H9 (cell line): ENCODE data around the gene PUS10. TPM values are rescaled to one million over a fixed set of nuclear protein-coding genes. Genes with fewer than 3 reads are reported as not detected.
A peak's percentile ranks its signal among the peaks of the same experiment; 100 is the strongest.

Experiments
- DNase-seq: peaks from one replicate; pipeline ENCODE4 v3.0.0-alpha.2; 2017
- H2AFZ ChIP-seq: one replicate; pipeline ENCODE4 v1.6.1; 2013; ENCODE audit warnings: mild to moderate bottlenecking, low read length, control low read depth, moderate library complexity
- H2AK5ac ChIP-seq: 2 replicates; pipeline ENCODE4 v1.6.1; 2013; ENCODE audit warnings: low read length, control low read depth, mixed read lengths; ENCODE audit not compliant: insufficient read length
- H2BK120ac ChIP-seq: one replicate; pipeline ENCODE4 v1.6.1; 2013; ENCODE audit warnings: low read depth, mild to moderate bottlenecking, low read length, control low read depth, inconsistent platforms; ENCODE audit not compliant: poor library complexity, severe bottlenecking
- H2BK12ac ChIP-seq: 2 replicates; pipeline ENCODE4 v1.6.1; 2013; ENCODE audit warnings: low read length, control low read depth, mixed read lengths, low read depth; ENCODE audit not compliant: insufficient read length
- H2BK15ac ChIP-seq: 2 replicates; pipeline ENCODE4 v1.6.1; 2013; ENCODE audit warnings: low read depth, low read length, control low read depth
- H2BK20ac ChIP-seq: one replicate; pipeline ENCODE4 v1.6.1; 2013; ENCODE audit warnings: low read depth, mild to moderate bottlenecking, low read length, control low read depth, inconsistent platforms; ENCODE audit not compliant: poor library complexity, severe bottlenecking
- H2BK5ac ChIP-seq: 2 replicates; pipeline ENCODE4 v1.6.1; 2013; ENCODE audit warnings: low read length, control low read depth, mixed read lengths; ENCODE audit not compliant: insufficient read length
- H3K14ac ChIP-seq: 2 replicates; pipeline ENCODE4 v1.6.1; 2013; ENCODE audit warnings: low read length, control low read depth; ENCODE audit not compliant: insufficient read depth
- H3K18ac ChIP-seq: 2 replicates; pipeline ENCODE4 v1.6.1; 2013; ENCODE audit warnings: low read depth, mild to moderate bottlenecking, mixed read lengths, low read length, control low read depth; ENCODE audit not compliant: insufficient read length
- H3K23ac ChIP-seq: 2 replicates; pipeline ENCODE4 v1.6.1; 2013; ENCODE audit warnings: low read length, control low read depth, mixed read lengths, low read depth; ENCODE audit not compliant: insufficient read length
- H3K23me2 ChIP-seq: 2 replicates; pipeline ENCODE4 v1.6.1; 2013; ENCODE audit warnings: low read depth, mild to moderate bottlenecking, mixed read lengths, low read length, control low read depth; ENCODE audit not compliant: insufficient read length, poor library complexity, severe bottlenecking
- H3K27ac ChIP-seq: 2 replicates; pipeline ENCODE4 v1.5.1; 2013; ENCODE audit warnings: low read length, control low read depth, mixed read lengths, low read depth; ENCODE audit not compliant: insufficient read length
- H3K27me3 ChIP-seq: 2 replicates; pipeline ENCODE4 v1.6.1; 2013; ENCODE audit warnings: low read length, control low read depth, inconsistent platforms; ENCODE audit not compliant: insufficient read depth
- H3K4ac ChIP-seq: 2 replicates; pipeline ENCODE4 v1.6.1; 2013; ENCODE audit warnings: low read depth, mild to moderate bottlenecking, control low read depth, inconsistent platforms, low read length, moderate library complexity
- H3K4me1 ChIP-seq: 2 replicates; pipeline ENCODE4 v1.6.1; 2013; ENCODE audit warnings: low read length, control low read depth, inconsistent platforms; ENCODE audit not compliant: insufficient read depth
- H3K4me2 ChIP-seq: 2 replicates; pipeline ENCODE4 v1.6.1; 2013; ENCODE audit warnings: low read length, control low read depth, mixed read lengths; ENCODE audit not compliant: insufficient read length, insufficient read depth
- H3K56ac ChIP-seq: 2 replicates; pipeline ENCODE4 v1.6.1; 2013; ENCODE audit warnings: low read depth, mild to moderate bottlenecking, mixed read lengths, low read length, control low read depth; ENCODE audit not compliant: insufficient read length
- H3K79me1 ChIP-seq: 2 replicates; pipeline ENCODE4 v1.6.1; 2013; ENCODE audit warnings: low read depth, mild to moderate bottlenecking, moderate library complexity, low read length, control low read depth, inconsistent platforms; ENCODE audit not compliant: insufficient read depth, poor library complexity, severe bottlenecking
- H3K79me2 ChIP-seq: 2 replicates; pipeline ENCODE4 v1.6.1; 2013; ENCODE audit warnings: low read length, control low read depth, inconsistent platforms; ENCODE audit not compliant: insufficient read depth
- H3K9ac ChIP-seq: 2 replicates; pipeline ENCODE4 v1.6.1; 2013; ENCODE audit warnings: low read length, control low read depth, mixed read lengths; ENCODE audit not compliant: insufficient read length; ENCODE audit errors: extremely low read depth
- H3K9me3 ChIP-seq: one replicate; pipeline ENCODE4 v1.6.1; 2013; ENCODE audit warnings: low read depth, low read length, inconsistent platforms; ENCODE audit not compliant: control insufficient read depth
- H3T11ph ChIP-seq: one replicate; pipeline ENCODE4 v1.6.1; 2013; ENCODE audit warnings: mild to moderate bottlenecking, low read length, control low read depth, inconsistent platforms
- H4K20me1 ChIP-seq: one replicate; pipeline ENCODE4 v1.6.1; 2013; ENCODE audit not compliant: control insufficient read depth, insufficient read length, insufficient read depth
- H4K5ac ChIP-seq: 2 replicates; pipeline ENCODE4 v1.6.1; 2013; ENCODE audit warnings: low read depth, mild to moderate bottlenecking, mixed read lengths, low read length, control low read depth; ENCODE audit not compliant: insufficient read length
- H4K8ac ChIP-seq: replicated peaks from 2 replicates; pipeline ENCODE4 v1.6.1; 2013; ENCODE audit warnings: low read length, control low read depth, mixed read lengths, low read depth; ENCODE audit not compliant: insufficient read length
- H4K91ac ChIP-seq: 2 replicates; pipeline ENCODE4 v1.6.1; 2013; ENCODE audit warnings: low read depth, mild to moderate bottlenecking, moderate library complexity, mixed read lengths, low read length, control low read depth; ENCODE audit not compliant: insufficient read length
- H3K27ac Mint-ChIP-seq, 3 experiments: 2 replicates in 2 of 3; 3 replicates in 1 of 3; pipeline ENCODE4 v1.8.0; 2020 to 2021; ENCODE audit warnings: mixed read lengths in 3 of 3, mild to moderate bottlenecking in 1 of 3, moderate library complexity in 1 of 3
- H3K27me3 Mint-ChIP-seq: 2 replicates; pipeline ENCODE4 v1.8.0; 2021; ENCODE audit warnings: low read depth, mild to moderate bottlenecking, moderate library complexity, mixed read lengths
- H3K36me3 Mint-ChIP-seq, 3 experiments: 2 replicates in 2 of 3; 3 replicates in 1 of 3; pipeline ENCODE4 v1.8.0; 2020 to 2021; ENCODE audit warnings: low read depth in 3 of 3, mixed read lengths in 3 of 3; ENCODE audit not compliant: insufficient read depth in 1 of 3
- H3K4me1 Mint-ChIP-seq, 2 experiments: 2 replicates each; pipeline ENCODE4 v1.8.0; 2020; ENCODE audit warnings: mixed read lengths in 2 of 2
- H3K4me3 Mint-ChIP-seq, 2 experiments: 2 replicates in 1 of 2; 3 replicates in 1 of 2; pipeline ENCODE4 v1.8.0; 2020 to 2021; ENCODE audit warnings: mild to moderate bottlenecking in 2 of 2, mixed read lengths in 2 of 2, moderate library complexity in 1 of 2
- H3K9me3 Mint-ChIP-seq, 2 experiments: 2 replicates in 1 of 2; 3 replicates in 1 of 2; pipeline ENCODE4 v1.8.0; 2020; ENCODE audit warnings: mild to moderate bottlenecking in 2 of 2, mixed read lengths in 2 of 2, moderate library complexity in 1 of 2
- WGBS: extraction: QIAGEN DNeasy Blood & Tissue Kit; methylation state at CpG from one replicate; pipeline ENCODE4 v1.1.7; 2013; ENCODE audit warnings: missing lambda C conversion rate, low lambda C conversion rate, mixed read lengths; ENCODE audit not compliant: insufficient read length; ENCODE audit errors: extremely low coverage; 5-methylcytosine and 5-hydroxymethylcytosine counted together
- total RNA-seq: library from RNA; stranded (reverse); gene quantifications from 2 replicates; pipeline ENCODE4 v1.2.1, GENCODE V29; 2021
- TF ChIP-seq, protein P1 (sequence below): fragments of 200-600 bp; sonication (generic); conservative IDR thresholded peaks from 3 replicates; pipeline ENCODE4 v1.8.0; 2021; ENCODE audit warnings: antibody characterized with exemption, mild to moderate bottlenecking

Gene PUS10
- total RNA-seq, 1 experiment from 2014 or later = 2.3 TPM

DNA sequence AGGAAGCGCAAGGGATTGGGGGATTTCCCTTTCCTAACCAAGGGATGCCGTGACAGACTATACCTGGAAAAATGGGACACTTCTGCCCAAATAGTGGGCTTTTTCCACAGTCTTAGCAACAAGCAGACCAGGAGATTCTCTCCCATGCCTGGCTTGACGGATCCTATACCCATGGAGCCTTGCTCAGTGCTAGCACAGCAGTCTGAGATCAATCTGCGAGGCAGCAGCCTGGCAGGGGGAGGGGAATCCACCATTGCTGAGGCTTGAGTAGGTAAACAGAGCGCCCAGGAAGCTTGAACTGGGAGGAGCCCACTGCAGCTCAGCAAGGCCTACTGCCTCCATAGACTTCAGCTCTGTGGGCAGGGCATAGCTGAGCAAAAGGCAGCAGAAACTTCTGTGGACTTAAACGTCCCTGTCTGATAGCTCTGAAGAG lies 3.2 kb upstream of the PUS10 start:
- Histone ChIP-seq H3K9ac (no peak overlapping the region), H4K5ac (no peak overlapping the region), H2BK12ac (no peak overlapping the region), H3K14ac (no peak overlapping the region), H4K8ac (no peak overlapping the region), H3K23ac (no peak overlapping the region), H2AK5ac (no peak overlapping the region), H3K79me2 (peaks cover 4% of the 10 kb centered on the region; the same call in 1 of the 2 replicates), H4K91ac (no peak overlapping the region), H2BK5ac (no peak overlapping the region), H3K23me2 (peaks cover 6% of the 10 kb centered on the region), H3T11ph (no peak overlapping the region), H3K4me1 (no peaks in the 10 kb centered on the region), H3K4ac (no peak overlapping the region), H2BK120ac (no peak overlapping the region), H2BK20ac (no peak overlapping the region), H3K4me2 (no peak overlapping the region), H3K27ac (no peak overlapping the region), H2AFZ (no peak overlapping the region), H3K27me3 (no peaks in the 10 kb centered on the region), H4K20me1 (no peaks in the 10 kb centered on the region), H2BK15ac (no peak overlapping the region), H3K9me3 (no peaks in the 10 kb centered on the region), H3K79me1 (peaks cover 7% of the 10 kb centered on the region), H3K56ac (no peak overlapping the region), H3K18ac (no peak overlapping the region)
- TF ChIP-seq, protein P1, sequence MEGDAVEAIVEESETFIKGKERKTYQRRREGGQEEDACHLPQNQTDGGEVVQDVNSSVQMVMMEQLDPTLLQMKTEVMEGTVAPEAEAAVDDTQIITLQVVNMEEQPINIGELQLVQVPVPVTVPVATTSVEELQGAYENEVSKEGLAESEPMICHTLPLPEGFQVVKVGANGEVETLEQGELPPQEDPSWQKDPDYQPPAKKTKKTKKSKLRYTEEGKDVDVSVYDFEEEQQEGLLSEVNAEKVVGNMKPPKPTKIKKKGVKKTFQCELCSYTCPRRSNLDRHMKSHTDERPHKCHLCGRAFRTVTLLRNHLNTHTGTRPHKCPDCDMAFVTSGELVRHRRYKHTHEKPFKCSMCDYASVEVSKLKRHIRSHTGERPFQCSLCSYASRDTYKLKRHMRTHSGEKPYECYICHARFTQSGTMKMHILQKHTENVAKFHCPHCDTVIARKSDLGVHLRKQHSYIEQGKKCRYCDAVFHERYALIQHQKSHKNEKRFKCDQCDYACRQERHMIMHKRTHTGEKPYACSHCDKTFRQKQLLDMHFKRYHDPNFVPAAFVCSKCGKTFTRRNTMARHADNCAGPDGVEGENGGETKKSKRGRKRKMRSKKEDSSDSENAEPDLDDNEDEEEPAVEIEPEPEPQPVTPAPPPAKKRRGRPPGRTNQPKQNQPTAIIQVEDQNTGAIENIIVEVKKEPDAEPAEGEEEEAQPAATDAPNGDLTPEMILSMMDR = no peak
- Mint-ChIP-seq H3K36me3 (peaks cover 9 to 22% (median 21%) of the 10 kb centered on the region in 3 experiments; a peak in 6 of 7 replicates), H3K27me3 (no peaks in the 10 kb centered on the region), H3K27ac (peak overlapping the region in 1 of 3 experiments; percentile 34; a peak in 1 of 7 replicates), H3K4me3 (peak overlapping the region in 1 of 2 experiments; percentile 26; a peak in 1 of 5 replicates), H3K9me3 (no peaks in the 10 kb centered on the region), H3K4me1 (peaks cover 9 to 13% of the 10 kb centered on the region in 2 experiments)
- DNase-seq = no peak
- no CpG with 5 or more reads among the region's 6 CpGs for WGBS
